SK-N-MC (cell line): ENCODE results near the gene RIOK3.

Experiments used
- EZH2 ChIP-seq: fragments of 200-600 bp; sonication (generic); IDR thresholded peaks from one replicate; pipeline ENCODE4 v1.6.1; 2017; ENCODE audit warnings: antibody characterized with exemption
- FOXP2 ChIP-seq: optimal IDR thresholded peaks from 2 replicates; pipeline ENCODE3; 2011; ENCODE audit warnings: mild to moderate bottlenecking, moderate library complexity; ENCODE audit not compliant: insufficient read depth; ENCODE audit errors: extremely low read length, control extremely low read depth
- POLR2AphosphoS5 ChIP-seq: IDR thresholded peaks from 2 replicates; pipeline ENCODE4 v1.6.1; 2012; ENCODE audit warnings: mild to moderate bottlenecking, low read depth, low read length, borderline replicate concordance

DNA sequence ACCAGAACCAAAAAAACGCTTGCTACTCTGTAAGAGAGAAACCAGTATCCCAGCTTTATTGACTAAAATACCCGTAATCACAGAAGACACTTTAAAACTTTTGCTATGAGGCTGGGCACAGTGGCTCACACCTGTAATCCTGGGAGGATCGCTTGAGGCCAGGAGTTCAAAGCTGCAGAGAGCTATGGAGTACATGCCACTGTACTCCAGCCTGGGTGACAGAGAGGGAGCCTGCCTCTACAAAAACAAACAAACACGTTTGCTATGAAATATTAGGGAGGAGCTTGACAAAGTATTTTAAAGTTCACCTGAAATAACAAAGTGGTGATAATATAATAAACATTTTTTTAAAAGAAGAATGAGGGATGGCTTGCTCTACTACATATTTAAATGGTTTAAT lies 28.5 kb upstream of the RIOK3 start:
- TF ChIP-seq EZH2 = no peak
- no peak for TF ChIP-seq FOXP2
- no peak for TF ChIP-seq POLR2AphosphoS5
